CD4-positive, alpha-beta T cell (primary cell): ENCODE data around the gene C11orf21. TPM values are rescaled to one million over a fixed set of nuclear protein-coding genes. Genes with fewer than 3 reads are reported as not detected.
A peak's percentile ranks its signal among the peaks of the same experiment; 100 is the strongest.
"Not testable (repeated sequence)": the region's sequence is repeated elsewhere in the genome, so short reads cannot be mapped to it uniquely, and the experiment has no call there.

Experiments
- ATAC-seq: fragments of 200-7000 bp; cut with Tn5 transposase; one replicate; pipeline ENCODE4 v1.10.0; 2022; ENCODE audit warnings: mild to moderate bottlenecking; ENCODE audit not compliant: poor library complexity
- CTCF ChIA-PET: fragments of 350-600 bp; sonication (Branson Sonifier 250); formaldehyde crosslinking; loops from one replicate; lab custom pipeline; 2021; ENCODE audit warnings: antibody characterized with exemption, inconsistent platforms; lab: Charles Lee
- POLR2A ChIA-PET: fragments of 350-600 bp; sonication (Branson Sonifier 250); formaldehyde crosslinking; loops from one replicate; lab custom pipeline; 2021; ENCODE audit warnings: antibody characterized with exemption, inconsistent platforms; lab: Charles Lee
- DNase-seq, 14 experiments: peaks; one replicate each; pipeline ENCODE4 v3.0.0-alpha.2; 2013 to 2020; ENCODE audit warnings: mixed read lengths in 2 of 14
- H3K27ac ChIP-seq, 2 donors: one replicate each; pipeline versions ENCODE4 v1.5.1 to v1.7.0; 2013; ENCODE audit warnings: low read length in 2 of 2, low read depth in 1 of 2, mild to moderate bottlenecking in 1 of 2
- H3K27me3 ChIP-seq, 2 experiments: 1 replicate in 1 of 2; 2 replicates in 1 of 2; pipeline versions ENCODE4 v1.6.1 to v1.7.0; 2013; ENCODE audit warnings: low read length in 2 of 2, control low read depth in 1 of 2, mild to moderate bottlenecking in 1 of 2, moderate library complexity in 1 of 2; ENCODE audit not compliant: insufficient read depth in 2 of 2, control insufficient read depth in 1 of 2
- H3K36me3 ChIP-seq: one replicate; pipeline ENCODE4 v1.6.1; 2013; ENCODE audit warnings: low read length, control low read depth; ENCODE audit not compliant: insufficient read depth
- H3K4me1 ChIP-seq: one replicate; pipeline ENCODE4 v1.6.1; 2013; ENCODE audit warnings: low read length, control low read depth; ENCODE audit not compliant: insufficient read depth
- H3K4me3 ChIP-seq: one replicate; pipeline ENCODE4 v1.5.1; 2013; ENCODE audit warnings: mild to moderate bottlenecking, low read length, moderate library complexity
- H3K9me3 ChIP-seq, 2 experiments: 1 replicate in 1 of 2; 2 replicates in 1 of 2; pipeline versions ENCODE4 v1.6.1 to v1.7.0; 2013; ENCODE audit warnings: low read length in 2 of 2, mild to moderate bottlenecking in 2 of 2, control low read depth in 1 of 2, moderate library complexity in 1 of 2; ENCODE audit not compliant: control insufficient read depth in 1 of 2, insufficient read depth in 1 of 2
- H3K27ac Mint-ChIP-seq: one replicate; pipeline ENCODE4 v1.8.0; 2020; ENCODE audit warnings: mixed read lengths
- H3K27me3 Mint-ChIP-seq: one replicate; pipeline ENCODE4 v1.8.0; 2021; ENCODE audit warnings: mixed read lengths
- H3K36me3 Mint-ChIP-seq: one replicate; pipeline ENCODE4 v1.8.0; 2021; ENCODE audit warnings: low read depth, mixed read lengths
- H3K4me1 Mint-ChIP-seq: one replicate; pipeline ENCODE4 v1.8.0; 2021; ENCODE audit warnings: low read depth, mixed read lengths
- H3K4me3 Mint-ChIP-seq: one replicate; pipeline ENCODE4 v1.8.0; 2020; ENCODE audit warnings: mild to moderate bottlenecking, mixed read lengths
- H3K9me3 Mint-ChIP-seq: one replicate; pipeline ENCODE4 v1.8.0; 2020; ENCODE audit warnings: mixed read lengths
- intact Hi-C, 2 experiments: fragments of 100-400 bp; cut with DNase I in 1 of 2; cut with micrococcal nuclease in 1 of 2; formaldehyde crosslinking; loops; one replicate each; pipeline versions ENCODE4 v1.15.1 to v1.9.0; 2023 to 2025; cut with DNase I, micrococcal nuclease
- total RNA-seq, 174 experiments: library from RNA in 2 of 174; stranded (reverse) in 2 of 174; gene quantifications; one replicate each; pipeline ENCODE4 v1.2.3 and lab custom pipeline; 2021 to 2026
- TF ChIP-seq, protein P1 (sequence below): fragments of 200-600 bp; IDR thresholded peaks from one replicate; pipeline ENCODE4 v1.8.0; 2022; ENCODE audit warnings: antibody characterized with exemption, mild to moderate bottlenecking

The C11orf21 gene
- total RNA-seq, 2 experiments from 2014 or later, result 71.2 to 71.7 TPM

DNA sequence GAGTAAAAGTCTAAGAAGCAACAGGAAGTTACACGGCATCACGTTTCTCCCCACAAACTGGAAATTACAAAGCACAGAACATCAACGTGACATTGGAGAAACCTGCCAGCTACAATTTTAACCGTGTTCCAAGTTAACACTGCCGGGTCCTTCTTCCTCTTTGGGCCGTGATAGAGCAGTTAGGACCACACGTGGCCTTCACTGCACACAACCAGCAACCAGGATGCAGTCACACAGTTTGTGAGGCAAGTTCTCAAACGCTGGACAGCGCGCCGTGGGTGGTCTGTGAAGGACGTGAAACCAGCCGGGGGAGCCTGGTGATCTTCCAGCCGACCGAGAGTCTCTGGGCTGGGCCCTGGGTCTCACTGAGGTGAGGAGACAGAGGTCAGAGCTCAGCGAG is 14.6 kb downstream of the C11orf21 start:
- DNase-seq (peak in 1 of 14 experiments; percentile 12), ATAC-seq (no peak)
- Histone ChIP-seq H3K4me1 (peaks cover 13% of the 10 kb centered on the region), H3K4me3 (no peak overlapping the region), H3K9me3 (peaks cover 6 to 11% of the 10 kb centered on the region in 2 experiments), H3K36me3 (no peaks in the 10 kb centered on the region), H3K27ac (no peak overlapping the region), H3K27me3 (no peaks in the 10 kb centered on the region)
- TF ChIP-seq, protein P1, sequence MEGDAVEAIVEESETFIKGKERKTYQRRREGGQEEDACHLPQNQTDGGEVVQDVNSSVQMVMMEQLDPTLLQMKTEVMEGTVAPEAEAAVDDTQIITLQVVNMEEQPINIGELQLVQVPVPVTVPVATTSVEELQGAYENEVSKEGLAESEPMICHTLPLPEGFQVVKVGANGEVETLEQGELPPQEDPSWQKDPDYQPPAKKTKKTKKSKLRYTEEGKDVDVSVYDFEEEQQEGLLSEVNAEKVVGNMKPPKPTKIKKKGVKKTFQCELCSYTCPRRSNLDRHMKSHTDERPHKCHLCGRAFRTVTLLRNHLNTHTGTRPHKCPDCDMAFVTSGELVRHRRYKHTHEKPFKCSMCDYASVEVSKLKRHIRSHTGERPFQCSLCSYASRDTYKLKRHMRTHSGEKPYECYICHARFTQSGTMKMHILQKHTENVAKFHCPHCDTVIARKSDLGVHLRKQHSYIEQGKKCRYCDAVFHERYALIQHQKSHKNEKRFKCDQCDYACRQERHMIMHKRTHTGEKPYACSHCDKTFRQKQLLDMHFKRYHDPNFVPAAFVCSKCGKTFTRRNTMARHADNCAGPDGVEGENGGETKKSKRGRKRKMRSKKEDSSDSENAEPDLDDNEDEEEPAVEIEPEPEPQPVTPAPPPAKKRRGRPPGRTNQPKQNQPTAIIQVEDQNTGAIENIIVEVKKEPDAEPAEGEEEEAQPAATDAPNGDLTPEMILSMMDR, result no peak
- Mint-ChIP-seq H3K27ac (peak overlapping the region; percentile 9), H3K9me3 (peaks cover 2% of the 10 kb centered on the region), H3K36me3 (peaks cover 6% of the 10 kb centered on the region), H3K27me3 (no peaks in the 10 kb centered on the region), H3K4me1 (peaks cover 24% of the 10 kb centered on the region), H3K4me3 (no peak overlapping the region)
- CTCF ChIA-PET, result no interaction called here
- intact Hi-C loops, result no loop called here
- POLR2A ChIA-PET, result no interaction called here

- H3K4me3 Mint-ChIP-seq, H3K27me3 Mint-ChIP-seq, H3K36me3 ChIP-seq, H3K36me3 Mint-ChIP-seq, H3K27ac Mint-ChIP-seq, POLR2A ChIA-PET, H3K27ac ChIP-seq, CTCF ChIA-PET, intact Hi-C loops, H3K27me3 ChIP-seq, ATAC-seq, H3K9me3 Mint-ChIP-seq, H3K4me3 ChIP-seq, DNase-seq: not testable (repeated sequence)
- H3K9me3 ChIP-seq, result peaks cover 6 to 14% of the 10 kb centered on the region in 2 experiments
- H3K4me1 ChIP-seq, result peaks cover 13% of the 10 kb centered on the region
- H3K4me1 Mint-ChIP-seq, result peaks cover 24% of the 10 kb centered on the region
Observed at GRCh38 chr11:2286350-2286749, 15.4 kb downstream of the C11orf21 start.

GRCh38 chr11:2280208-2280607 is 21.5 kb downstream of the C11orf21 start:
- Histone ChIP-seq H3K36me3 (no peaks in the 10 kb centered on the region), H3K4me1 (no peaks in the 10 kb centered on the region), H3K9me3 (peaks cover 17 to 22% of the 10 kb centered on the region in 2 experiments), H3K27me3 (peaks cover 0 to 2% of the 10 kb centered on the region in 2 experiments), H3K27ac (no peak overlapping the region), H3K4me3 (no peak overlapping the region)
- Mint-ChIP-seq H3K4me3 (no peak overlapping the region), H3K27ac (no peak overlapping the region), H3K36me3 (peaks cover 13% of the 10 kb centered on the region), H3K27me3 (no peaks in the 10 kb centered on the region), H3K4me1 (no peaks in the 10 kb centered on the region), H3K9me3 (peaks cover 10% of the 10 kb centered on the region)
- CTCF ChIA-PET, result no interaction called here
- DNase-seq (no peak), ATAC-seq (no peak)
- POLR2A ChIA-PET, result no interaction called here
- intact Hi-C loops, result no loop called here
- TF ChIP-seq, protein P1, result no peak

DNA sequence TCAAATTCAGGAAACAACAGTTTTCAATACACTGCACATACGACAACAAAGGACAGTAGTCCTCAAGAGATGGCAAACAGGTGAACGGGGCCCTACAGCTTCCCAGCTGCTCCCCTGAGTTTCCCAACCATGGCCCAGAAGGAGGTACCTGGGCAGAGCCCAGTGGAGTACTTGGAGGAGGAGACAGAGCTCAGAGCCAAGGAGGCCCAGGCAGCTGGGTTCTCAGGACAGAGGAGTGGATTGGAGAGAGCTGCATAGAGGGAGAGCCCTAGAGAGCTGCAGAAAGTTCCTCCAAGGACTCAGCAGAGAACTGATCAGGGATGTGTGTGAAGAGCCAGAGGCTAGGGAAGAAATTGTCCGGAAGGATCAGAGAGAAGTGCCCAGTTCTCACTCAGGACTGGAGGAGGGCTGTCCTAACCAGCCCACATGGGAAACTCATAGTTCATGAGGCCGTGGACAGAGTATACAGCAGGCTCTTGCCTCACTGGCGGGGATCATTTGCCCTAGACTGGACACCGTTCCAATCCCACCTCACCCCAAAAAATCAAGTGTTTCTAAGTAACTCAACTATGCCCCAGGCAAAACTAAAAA is 23.7 kb downstream of the C11orf21 start:
- ATAC-seq (no peak), DNase-seq (no peak)
- H3K4me3 ChIP-seq, result no peak overlapping the region
- Mint-ChIP-seq H3K27me3 (peaks cover 8% of the 10 kb centered on the region), H3K9me3 (peaks cover 10% of the 10 kb centered on the region), H3K27ac (no peak overlapping the region), H3K4me1 (no peaks in the 10 kb centered on the region), H3K4me3 (no peak overlapping the region), H3K36me3 (peaks cover 7% of the 10 kb centered on the region)
- POLR2A ChIA-PET, result no interaction called here
- H3K36me3 ChIP-seq, result no peaks in the 10 kb centered on the region
- intact Hi-C loops, result no loop called here
- CTCF ChIA-PET, result no interaction called here
- peaks cover 0 to 2% of the 10 kb centered on the region in 2 experiments for H3K27me3 ChIP-seq
- no peak overlapping the region for H3K27ac ChIP-seq
- H3K9me3 ChIP-seq, result peaks cover 20 to 21% of the 10 kb centered on the region in 2 experiments
- H3K4me1 ChIP-seq, result no peaks in the 10 kb centered on the region
- TF ChIP-seq, protein P1, result no peak
